ENCODE data around the gene LELP1. TPM values are rescaled to one million over a fixed set of nuclear protein-coding genes. Genes with fewer than 3 reads are reported as not detected.
"Not testable (repeated sequence)": the region's sequence is repeated elsewhere in the genome, so short reads cannot be mapped to it uniquely, and the experiment has no call there.

Gene LELP1
- polyA plus RNA-seq, 1 of the 3 experiments (the other 2 are of a cell fraction), result not detected

- H3K4me3 ChIP-seq (ENCODE audit: low read depth in 2 of 2, low read length in 1 of 2); H3K27me3 ChIP-seq (ENCODE audit: insufficient read depth); H3K9me2 ChIP-seq; H3K79me2 ChIP-seq (ENCODE audit: insufficient read depth); H3K9ac ChIP-seq; H2AFZ ChIP-seq (ENCODE audit: low read depth); POLR2A ChIA-PET; H3F3A ChIP-seq (replicated peaks; ENCODE audit: insufficient read depth); H4K20me1 ChIP-seq (ENCODE audit: insufficient read depth); H3K4me2 ChIP-seq; H3K4me1 ChIP-seq (ENCODE audit: control insufficient read depth in 1 of 2, insufficient read depth in 2 of 2, low read depth in 1 of 2, low read length in 1 of 2); H3K9me3 ChIP-seq; H3K27ac ChIP-seq (ENCODE audit: low read depth in 2 of 2, low read length in 1 of 2); H3K36me3 ChIP-seq (replicated peaks in 1 of 2; ENCODE audit: control insufficient read depth in 1 of 2, insufficient read depth in 2 of 2, low read length in 1 of 2): not testable (repeated sequence)
- peak; percentile 19 for DNase-seq
- TF ChIP-seq CTCF (IDR thresholded peaks at IDR 0.05), result peak; percentile 70
- under 1% methylated on average over 8 of the region's 12 CpGs for WGBS (ENCODE audit: low lambda C conversion rate)
- CTCF ChIA-PET, result interaction anchor here (0.6 to 1.6 kb wide), 17 partner anchors 8 to 576 kb away, joined by 3 to 9 read pairs (median 3); partner anchors contain the start of gene PRR9
These were observed 26.0 kb downstream of the LELP1 start for GRCh38 chr1:153229076-153229829.

- Histone ChIP-seq H3K4me2 (no peak overlapping the region), H3K27ac (ENCODE audit: low read depth in 2 of 2, low read length in 1 of 2) (no peak overlapping the region), H3K4me1 (ENCODE audit: control insufficient read depth in 1 of 2, insufficient read depth in 2 of 2, low read depth in 1 of 2, low read length in 1 of 2) (no peaks in the 10 kb centered on the region), H3K9me3 (no peaks in the 10 kb centered on the region), H3K36me3 (replicated peaks in 1 of 2; ENCODE audit: control insufficient read depth in 1 of 2, insufficient read depth in 2 of 2, low read length in 1 of 2) (no peaks in the 10 kb centered on the region), H3K9ac (no peak overlapping the region), H3K9me2 (no peaks in the 10 kb centered on the region), H3F3A (replicated peaks; ENCODE audit: insufficient read depth) (no peaks in the 10 kb centered on the region), H3K27me3 (ENCODE audit: insufficient read depth) (peaks cover 5% of the 10 kb centered on the region; the same call in 1 of the 2 replicates), H3K4me3 (ENCODE audit: low read depth in 2 of 2, low read length in 1 of 2) (no peak overlapping the region), H2AFZ (ENCODE audit: low read depth) (no peak overlapping the region), H4K20me1 (ENCODE audit: insufficient read depth) (no peaks in the 10 kb centered on the region), H3K79me2 (ENCODE audit: insufficient read depth) (no peaks in the 10 kb centered on the region)
- ChIA-PET POLR2A (no interaction called here), CTCF (interaction anchor here (0.9 kb wide), 1 partner anchor 11 kb away, joined by 4 read pairs; no protein-coding TSS in a partner anchor)
- TF ChIP-seq TAF1 (IDR thresholded peaks at IDR 0.05; ENCODE audit: borderline replicate concordance, low read depth, low read length) (no peak), ELF1 (IDR thresholded peaks at IDR 0.05) (no peak), USF1 (IDR thresholded peaks at IDR 0.05; ENCODE audit: borderline replicate concordance, low read depth) (no peak), IRF3 (IDR thresholded peaks at IDR 0.05; ENCODE audit: low read depth, low read length) (no peak), MAX (IDR thresholded peaks at IDR 0.05; ENCODE audit: low read depth) (no peak), FOXJ3 (CRISPR knock-in tag; IDR thresholded peaks at IDR 0.05) (no peak), GATA2 (CRISPR knock-in tag; IDR thresholded peaks at IDR 0.05) (no peak)
- 17% methylated on average over 1 of the region's 4 CpGs for WGBS (ENCODE audit: low lambda C conversion rate)
- DNase-seq, result no peak
These were observed 28.1 kb downstream of the LELP1 start for GRCh38 chr1:153231363-153231762.

Measured in SK-N-SH (cell line).